CD4-positive, alpha-beta T cell (primary cell): Measurements from ENCODE around the gene IQCE. TPM values are rescaled to one million over a fixed set of nuclear protein-coding genes. Genes with fewer than 3 reads are reported as not detected.

Experiments
- ATAC-seq: fragments of 200-7000 bp; cut with Tn5 transposase; one replicate; pipeline ENCODE4 v1.10.0; 2022; ENCODE audit warnings: mild to moderate bottlenecking; ENCODE audit not compliant: poor library complexity
- CTCF ChIA-PET: fragments of 350-600 bp; sonication (Branson Sonifier 250); formaldehyde crosslinking; loops from one replicate; lab custom pipeline; 2021; ENCODE audit warnings: antibody characterized with exemption, inconsistent platforms; lab: Charles Lee
- POLR2A ChIA-PET: fragments of 350-600 bp; sonication (Branson Sonifier 250); formaldehyde crosslinking; loops from one replicate; lab custom pipeline; 2021; ENCODE audit warnings: antibody characterized with exemption, inconsistent platforms; lab: Charles Lee
- DNase-seq, 14 experiments: peaks; one replicate each; pipeline ENCODE4 v3.0.0-alpha.2; 2013 to 2020; ENCODE audit warnings: mixed read lengths in 2 of 14
- H3K27ac ChIP-seq, 2 donors: one replicate each; pipeline versions ENCODE4 v1.5.1 to v1.7.0; 2013; ENCODE audit warnings: low read length in 2 of 2, low read depth in 1 of 2, mild to moderate bottlenecking in 1 of 2
- H3K27me3 ChIP-seq, 2 experiments: 1 replicate in 1 of 2; 2 replicates in 1 of 2; pipeline versions ENCODE4 v1.6.1 to v1.7.0; 2013; ENCODE audit warnings: low read length in 2 of 2, control low read depth in 1 of 2, mild to moderate bottlenecking in 1 of 2, moderate library complexity in 1 of 2; ENCODE audit not compliant: insufficient read depth in 2 of 2, control insufficient read depth in 1 of 2
- H3K36me3 ChIP-seq: one replicate; pipeline ENCODE4 v1.6.1; 2013; ENCODE audit warnings: low read length, control low read depth; ENCODE audit not compliant: insufficient read depth
- H3K4me1 ChIP-seq: one replicate; pipeline ENCODE4 v1.6.1; 2013; ENCODE audit warnings: low read length, control low read depth; ENCODE audit not compliant: insufficient read depth
- H3K4me3 ChIP-seq: one replicate; pipeline ENCODE4 v1.5.1; 2013; ENCODE audit warnings: mild to moderate bottlenecking, low read length, moderate library complexity
- H3K9me3 ChIP-seq, 2 experiments: 1 replicate in 1 of 2; 2 replicates in 1 of 2; pipeline versions ENCODE4 v1.6.1 to v1.7.0; 2013; ENCODE audit warnings: low read length in 2 of 2, mild to moderate bottlenecking in 2 of 2, control low read depth in 1 of 2, moderate library complexity in 1 of 2; ENCODE audit not compliant: control insufficient read depth in 1 of 2, insufficient read depth in 1 of 2
- H3K27ac Mint-ChIP-seq: one replicate; pipeline ENCODE4 v1.8.0; 2020; ENCODE audit warnings: mixed read lengths
- H3K27me3 Mint-ChIP-seq: one replicate; pipeline ENCODE4 v1.8.0; 2021; ENCODE audit warnings: mixed read lengths
- H3K36me3 Mint-ChIP-seq: one replicate; pipeline ENCODE4 v1.8.0; 2021; ENCODE audit warnings: low read depth, mixed read lengths
- H3K4me1 Mint-ChIP-seq: one replicate; pipeline ENCODE4 v1.8.0; 2021; ENCODE audit warnings: low read depth, mixed read lengths
- H3K4me3 Mint-ChIP-seq: one replicate; pipeline ENCODE4 v1.8.0; 2020; ENCODE audit warnings: mild to moderate bottlenecking, mixed read lengths
- H3K9me3 Mint-ChIP-seq: one replicate; pipeline ENCODE4 v1.8.0; 2020; ENCODE audit warnings: mixed read lengths
- CTCF ChIP-seq: fragments of 200-600 bp; IDR thresholded peaks from one replicate; pipeline ENCODE4 v1.8.0; 2022; ENCODE audit warnings: antibody characterized with exemption, mild to moderate bottlenecking
- intact Hi-C, 2 experiments: fragments of 100-400 bp; cut with DNase I in 1 of 2; cut with micrococcal nuclease in 1 of 2; formaldehyde crosslinking; loops; one replicate each; pipeline versions ENCODE4 v1.15.1 to v1.9.0; 2023 to 2025; cut with DNase I, micrococcal nuclease
- total RNA-seq, 174 experiments: library from RNA in 2 of 174; stranded (reverse) in 2 of 174; gene quantifications; one replicate each; pipeline ENCODE4 v1.2.3 and lab custom pipeline; 2021 to 2026

Gene IQCE
- total RNA-seq, 2 experiments from 2014 or later, result 4.3 to 5.6 TPM

- H3K9me3 Mint-ChIP-seq, result no peaks in the 10 kb centered on the region
- CTCF ChIA-PET, result no interaction called here
- H3K27ac Mint-ChIP-seq, result no peak overlapping the region
- Histone ChIP-seq H3K9me3 (no peaks in the 10 kb centered on the region), H3K4me1 (peaks cover 33% of the 10 kb centered on the region), H3K4me3 (no peak overlapping the region), H3K27ac (no peak overlapping the region), H3K36me3 (no peaks in the 10 kb centered on the region), H3K27me3 (no peaks in the 10 kb centered on the region)
- ATAC-seq (no peak), DNase-seq (peak in 1 of 14 experiments; percentile 21)
- H3K4me1 Mint-ChIP-seq, result peaks cover 19% of the 10 kb centered on the region
- POLR2A ChIA-PET, result no interaction called here
- no peak overlapping the region for H3K4me3 Mint-ChIP-seq
- intact Hi-C loops, result no loop called here
- TF ChIP-seq CTCF, result no peak
- no peaks in the 10 kb centered on the region for H3K27me3 Mint-ChIP-seq
- no peaks in the 10 kb centered on the region for H3K36me3 Mint-ChIP-seq
These were observed 77.3 kb downstream of the IQCE start for GRCh38 chr7:2635810-2636701.

GRCh38 chr7:2637066-2637471, 78.3 kb downstream of the IQCE start:
- Histone ChIP-seq H3K27ac (no peak overlapping the region), H3K27me3 (no peaks in the 10 kb centered on the region), H3K36me3 (no peaks in the 10 kb centered on the region), H3K9me3 (no peaks in the 10 kb centered on the region), H3K4me1 (peaks cover 30% of the 10 kb centered on the region), H3K4me3 (no peak overlapping the region)
- ATAC-seq (no peak), DNase-seq (peak in 1 of 14 experiments; percentile 18)
- ChIA-PET CTCF (no interaction called here), POLR2A (no interaction called here)
- no peak overlapping the region for H3K4me3 Mint-ChIP-seq
- intact Hi-C loops, result no loop called here
- no peak for TF ChIP-seq CTCF
- H3K9me3 Mint-ChIP-seq, result no peaks in the 10 kb centered on the region
- H3K27me3 Mint-ChIP-seq, result no peaks in the 10 kb centered on the region
- H3K27ac Mint-ChIP-seq, result no peak overlapping the region
- peaks cover 13% of the 10 kb centered on the region for H3K4me1 Mint-ChIP-seq
- no peaks in the 10 kb centered on the region for H3K36me3 Mint-ChIP-seq

- Mint-ChIP-seq H3K4me1 (peaks cover 13% of the 10 kb centered on the region), H3K27ac (no peak overlapping the region), H3K9me3 (no peaks in the 10 kb centered on the region), H3K27me3 (no peaks in the 10 kb centered on the region), H3K4me3 (no peak overlapping the region), H3K36me3 (no peaks in the 10 kb centered on the region)
- Histone ChIP-seq H3K27ac (no peak overlapping the region), H3K9me3 (no peaks in the 10 kb centered on the region), H3K36me3 (no peaks in the 10 kb centered on the region), H3K27me3 (no peaks in the 10 kb centered on the region), H3K4me3 (no peak overlapping the region), H3K4me1 (peaks cover 25% of the 10 kb centered on the region)
- ChIA-PET POLR2A (no interaction called here), CTCF (no interaction called here)
- TF ChIP-seq CTCF, result no peak
- DNase-seq (peak in 3 of 14 experiments; percentile 25 to 65 (median 60)), ATAC-seq (no peak)
- intact Hi-C loops, result no loop called here
These were observed 78.9 kb downstream of the IQCE start for GRCh38 chr7:2637505-2638223.
